Spleen (tissue), 11 donors: ENCODE measurements around the gene PTGER3. TPM values are rescaled to one million over a fixed set of nuclear protein-coding genes. Genes with fewer than 3 reads are reported as not detected.

Experiments
- DNase-seq: peaks from one replicate; pipeline ENCODE4 v3.0.0-alpha.2; 2020
- H3K27ac ChIP-seq, 8 donors: fragments of 200-600 bp; sonication (generic) in 7 of 8; 1 replicate in 4 of 8; 2 replicates in 4 of 8; pipeline versions ENCODE4 v1.5.0 to v1.8.0; 2016 to 2021; ENCODE audit warnings: inconsistent platforms in 4 of 8, mild to moderate bottlenecking in 4 of 8, moderate library complexity in 1 of 8
- H3K27me3 ChIP-seq, 7 donors: fragments of 200-600 bp; sonication (generic) in 6 of 7; replicated peaks in 1 of 7; 1 replicate in 4 of 7; 2 replicates in 3 of 7; pipeline versions ENCODE4 v1.5.0 to v1.8.0; 2016 to 2021; ENCODE audit warnings: inconsistent platforms in 3 of 7, mild to moderate bottlenecking in 1 of 7
- H3K36me3 ChIP-seq, 6 donors: fragments of 200-600 bp; sonication (generic) in 5 of 6; 1 replicate in 4 of 6; 2 replicates in 2 of 6; pipeline versions ENCODE4 v1.5.0 to v1.8.0; 2016 to 2021; ENCODE audit warnings: inconsistent platforms in 2 of 6
- H3K4me1 ChIP-seq, 6 donors: fragments of 200-600 bp; sonication (generic) in 5 of 6; 1 replicate in 3 of 6; 2 replicates in 3 of 6; pipeline versions ENCODE4 v1.5.0 to v1.8.0; 2016 to 2021; ENCODE audit warnings: inconsistent platforms in 3 of 6
- H3K4me3 ChIP-seq, 8 donors: fragments of 200-600 bp; sonication (generic) in 7 of 8; 1 replicate in 4 of 8; 2 replicates in 4 of 8; pipeline versions ENCODE4 v1.5.0 to v1.8.0; 2016 to 2021; ENCODE audit warnings: inconsistent platforms in 4 of 8, mild to moderate bottlenecking in 4 of 8, moderate library complexity in 2 of 8
- H3K9me3 ChIP-seq, 8 donors: fragments of 200-600 bp; sonication (generic) in 7 of 8; 1 replicate in 4 of 8; 2 replicates in 4 of 8; pipeline versions ENCODE4 v1.5.0 to v1.8.0; 2016 to 2021; ENCODE audit warnings: inconsistent platforms in 4 of 8
- CTCF ChIP-seq, 11 experiments: fragments of 200-600 bp in 7 of 11; fragments of 450-650 bp in 4 of 11; sonication (generic) in 4 of 11; IDR thresholded peaks in 8 of 11; conservative IDR thresholded peaks in 3 of 11; 1 replicate in 7 of 11; 2 replicates in 4 of 11; pipeline versions ENCODE4 v1.4.0 to v1.8.0; 2016 to 2021; ENCODE audit warnings: antibody characterized with exemption in 11 of 11, inconsistent platforms in 4 of 11, mild to moderate bottlenecking in 1 of 11
- POLR2A ChIP-seq, 3 donors: fragments of 450-650 bp; IDR thresholded peaks; one replicate each; pipeline ENCODE4 v1.5.1; 2017; ENCODE audit warnings: antibody characterized with exemption in 3 of 3, mild to moderate bottlenecking in 1 of 3
- POLR2AphosphoS5 ChIP-seq, 3 donors: sonication (generic); formaldehyde crosslinking; IDR thresholded peaks; one replicate each; pipeline ENCODE4 v1.5.1; 2017; ENCODE audit warnings: antibody characterized with exemption in 3 of 3
- WGBS, 5 donors: extraction: QIAGEN DNeasy Blood & Tissue Kit in 3 of 5; methylation state at CpG; one replicate each; pipeline versions ENCODE4 v1.1.5 to v1.1.7; 2013 to 2018; 5-methylcytosine and 5-hydroxymethylcytosine counted together
- intact Hi-C: fragments of 100-400 bp; cut with DNase I; formaldehyde crosslinking; loops from one replicate; pipeline ENCODE4 v1.15.0; 2023; ENCODE audit warnings: low total_unique reads
- polyA plus RNA-seq, 3 donors: library from polyadenylated mRNA; stranded (reverse); fragments of 200-250 nt; gene quantifications; one replicate each; pipeline ENCODE4 v1.2.1, GENCODE V29; 2013
- total RNA-seq, 7 donors: library from RNA; depleted of rRNA in 3 of 7; stranded (reverse); fragments of >200 nt in 3 of 7; fragmentation: NEBNext Ultra II Directional in 4 of 7; extraction: Animal tissue kit (Norgen Biotek cat#: 25700) in 4 of 7; gene quantifications; one replicate each; pipeline versions ENCODE4 v1.1.0 to v1.2.1, GENCODE V29; 2016 to 2021
- donor health status: healthy with polysubstance abuse.
- donor health status: DM: no; HTN: no; CAD: no; lungs with moderate emphysema.
- donor health status: DM: no; HTN: no; CAD: no.
- donor health status: Bipolar disorder and iron deficiency.
- donor health status: healthy.
- donor health status: DM: no; HTN: no; CAD: no.
- donor health status: DM: yes; HTN: yes; CAD: no.

PTGER3 gene
- total and polyA plus RNA-seq, 10 donors: 0.13 to 1.1 (median 0.39) TPM

- no peak for TF ChIP-seq POLR2A (IDR thresholded peaks at IDR 0.05)
- TF ChIP-seq POLR2AphosphoS5 (IDR thresholded peaks at IDR 0.05): no peak
- no peak for TF ChIP-seq CTCF (IDR thresholded peaks at IDR 0.05 in 8 of 11, conservative IDR thresholded peaks at IDR 0.05 in 3 of 11)
- DNase-seq: no peak
- H3K27ac ChIP-seq: no peak overlapping the region
These were observed 28.8 kb downstream of the PTGER3 start for GRCh38 chr1:71018791-71019190.

GRCh38 chr1:71015745-71016144 is 31.9 kb downstream of the PTGER3 start:
- Histone ChIP-seq H3K4me3 (no peak overlapping the region), H3K9me3 (no peaks in the 10 kb centered on the region), H3K27me3 (peaks cover 0 to 7% (median 0%) of the 10 kb centered on the region in 7 donors), H3K27ac (no peak overlapping the region), H3K36me3 (no peaks in the 10 kb centered on the region), H3K4me1 (no peaks in the 10 kb centered on the region)
- TF ChIP-seq POLR2AphosphoS5 (IDR thresholded peaks at IDR 0.05) (no peak), POLR2A (IDR thresholded peaks at IDR 0.05) (no peak), CTCF (IDR thresholded peaks at IDR 0.05 in 8 of 11, conservative IDR thresholded peaks at IDR 0.05 in 3 of 11) (no peak)
- intact Hi-C loops: no loop called here
- no peak for DNase-seq
- WGBS, 5 donors: 76 to 89% (median 82%) methylated on average over 5 of the region's 5 CpGs

More at GRCh38 chr1:71018791-71019190, 28.8 kb downstream of the PTGER3 start:
- no peaks in the 10 kb centered on the region for H3K4me1 ChIP-seq
- no peak overlapping the region for H3K4me3 ChIP-seq
- no peaks in the 10 kb centered on the region for H3K36me3 ChIP-seq
- intact Hi-C loops: no loop called here
- no peaks in the 10 kb centered on the region for H3K9me3 ChIP-seq
- peaks cover 0 to 7% (median 0%) of the 10 kb centered on the region in 7 donors for H3K27me3 ChIP-seq

GRCh38 chr1:71014178-71014579 is 33.4 kb downstream of the PTGER3 start:
- intact Hi-C loops: no loop called here
- H3K36me3 ChIP-seq: no peaks in the 10 kb centered on the region
- H3K27ac ChIP-seq: no peak overlapping the region
- no peaks in the 10 kb centered on the region for H3K4me1 ChIP-seq
- H3K4me3 ChIP-seq: no peak overlapping the region
- no peak for DNase-seq
- WGBS, 5 donors: 67 to 93% (median 88%) methylated on average over 1 of the region's 1 CpG
- no peaks in the 10 kb centered on the region for H3K9me3 ChIP-seq
- TF ChIP-seq POLR2AphosphoS5 (IDR thresholded peaks at IDR 0.05) (no peak), POLR2A (IDR thresholded peaks at IDR 0.05) (no peak), CTCF (IDR thresholded peaks at IDR 0.05 in 8 of 11, conservative IDR thresholded peaks at IDR 0.05 in 3 of 11) (no peak)
- peaks cover 0 to 7% (median 0%) of the 10 kb centered on the region in 7 donors for H3K27me3 ChIP-seq

- 81 to 91% (median 88%) methylated on average over 3 of the region's 3 CpGs for WGBS, 5 donors
- intact Hi-C loops: no loop called here
- H3K27ac ChIP-seq: no peak overlapping the region
- H3K36me3 ChIP-seq: no peaks in the 10 kb centered on the region
- TF ChIP-seq CTCF (IDR thresholded peaks at IDR 0.05 in 8 of 11, conservative IDR thresholded peaks at IDR 0.05 in 3 of 11) (no peak), POLR2AphosphoS5 (IDR thresholded peaks at IDR 0.05) (no peak), POLR2A (IDR thresholded peaks at IDR 0.05) (no peak)
- no peaks in the 10 kb centered on the region for H3K4me1 ChIP-seq
- H3K9me3 ChIP-seq: no peaks in the 10 kb centered on the region
- peaks cover 0 to 6% (median 0%) of the 10 kb centered on the region in 7 donors for H3K27me3 ChIP-seq
- DNase-seq: no peak
- H3K4me3 ChIP-seq: no peak overlapping the region
These were observed 44.7 kb downstream of the PTGER3 start for GRCh38 chr1:71002709-71003475.
